LNCAP (cell line): ENCODE measurements around the gene GBX1.

ENCODE experiments used
- CTCF ChIP-seq: fragments of 450-650 bp; IDR thresholded peaks from 2 replicates; pipeline ENCODE4 v1.5.1; 2017; ENCODE audit warnings: mild to moderate bottlenecking

GBX1 gene

GRCh38 chr7:151124481-151124880 is 43.0 kb downstream of the GBX1 start:
- no peak for TF ChIP-seq CTCF

GRCh38 chr7:151123822-151124464 is 43.6 kb downstream of the GBX1 start:
- peak; percentile 98 for TF ChIP-seq CTCF

GRCh38 chr7:151123158-151123821 is 44.2 kb downstream of the GBX1 start:
- TF ChIP-seq CTCF, result no peak

GRCh38 chr7:151122796-151123157 is 44.7 kb downstream of the GBX1 start:
- TF ChIP-seq CTCF, result no peak

- no peak for TF ChIP-seq CTCF
Observed at GRCh38 chr7:151122276-151122675, 45.2 kb downstream of the GBX1 start.

GRCh38 chr7:151121380-151122170 is 45.9 kb downstream of the GBX1 start:
- TF ChIP-seq CTCF, result no peak

GRCh38 chr7:151120896-151121295 is 46.6 kb downstream of the GBX1 start:
- TF ChIP-seq CTCF, result no peak
